KMS-11 (cell line): ENCODE data around the gene TMEM200A.

ENCODE experiments used
- H2AFZ ChIP-seq: fragments of 200-600 bp; sonication (generic); 2 replicates; pipeline ENCODE4 v1.6.1; 2016; ENCODE audit warnings: antibody characterized with exemption, mixed run types, low read depth
- H3K27ac ChIP-seq: fragments of 200-600 bp; sonication (generic); 2 replicates; pipeline ENCODE4 v1.6.1; 2016; ENCODE audit warnings: mild to moderate bottlenecking, mixed run types
- H3K27me3 ChIP-seq: fragments of 200-600 bp; sonication (generic); 2 replicates; pipeline ENCODE4 v1.6.1; 2017; ENCODE audit warnings: mild to moderate bottlenecking, low read depth, mixed run types, moderate library complexity; ENCODE audit not compliant: insufficient read depth
- H3K36me3 ChIP-seq: fragments of 200-600 bp; sonication (generic); 2 replicates; pipeline ENCODE4 v1.6.1; 2017; ENCODE audit warnings: mild to moderate bottlenecking, mixed run types; ENCODE audit not compliant: insufficient read depth
- H3K4me1 ChIP-seq: fragments of 200-600 bp; sonication (generic); 2 replicates; pipeline ENCODE4 v1.6.1; 2016; ENCODE audit warnings: mild to moderate bottlenecking, low read depth, mixed run types; ENCODE audit not compliant: poor library complexity, severe bottlenecking
- H3K4me2 ChIP-seq: fragments of 200-600 bp; sonication (generic); 2 replicates; pipeline ENCODE4 v1.7.0; 2016; ENCODE audit warnings: mild to moderate bottlenecking, mixed run types
- H3K4me3 ChIP-seq: fragments of 200-600 bp; sonication (generic); IDR thresholded peaks from 2 replicates; pipeline ENCODE4 v1.6.1; 2017; ENCODE audit warnings: low read depth, low read length, mixed read lengths; ENCODE audit not compliant: insufficient read depth
- H3K79me2 ChIP-seq: fragments of 200-600 bp; sonication (generic); 2 replicates; pipeline ENCODE4 v1.6.1; 2016; ENCODE audit warnings: low read depth, mixed run types; ENCODE audit not compliant: insufficient read depth
- H3K9ac ChIP-seq: fragments of 200-600 bp; sonication (generic); 2 replicates; pipeline ENCODE4 v1.6.1; 2016; ENCODE audit warnings: mild to moderate bottlenecking, mixed run types
- H4K20me1 ChIP-seq: fragments of 200-600 bp; sonication (generic); 2 replicates; pipeline ENCODE4 v1.6.1; 2016; ENCODE audit warnings: mild to moderate bottlenecking, mixed run types; ENCODE audit not compliant: insufficient read depth
- CTCF ChIP-seq: fragments of 200-600 bp; sonication (generic); conservative IDR thresholded peaks from 2 replicates; pipeline ENCODE4 v1.6.1; 2017; ENCODE audit warnings: low read depth, mild to moderate bottlenecking, antibody characterized with exemption, low read length, moderate library complexity, mixed read lengths

Gene TMEM200A

DNA sequence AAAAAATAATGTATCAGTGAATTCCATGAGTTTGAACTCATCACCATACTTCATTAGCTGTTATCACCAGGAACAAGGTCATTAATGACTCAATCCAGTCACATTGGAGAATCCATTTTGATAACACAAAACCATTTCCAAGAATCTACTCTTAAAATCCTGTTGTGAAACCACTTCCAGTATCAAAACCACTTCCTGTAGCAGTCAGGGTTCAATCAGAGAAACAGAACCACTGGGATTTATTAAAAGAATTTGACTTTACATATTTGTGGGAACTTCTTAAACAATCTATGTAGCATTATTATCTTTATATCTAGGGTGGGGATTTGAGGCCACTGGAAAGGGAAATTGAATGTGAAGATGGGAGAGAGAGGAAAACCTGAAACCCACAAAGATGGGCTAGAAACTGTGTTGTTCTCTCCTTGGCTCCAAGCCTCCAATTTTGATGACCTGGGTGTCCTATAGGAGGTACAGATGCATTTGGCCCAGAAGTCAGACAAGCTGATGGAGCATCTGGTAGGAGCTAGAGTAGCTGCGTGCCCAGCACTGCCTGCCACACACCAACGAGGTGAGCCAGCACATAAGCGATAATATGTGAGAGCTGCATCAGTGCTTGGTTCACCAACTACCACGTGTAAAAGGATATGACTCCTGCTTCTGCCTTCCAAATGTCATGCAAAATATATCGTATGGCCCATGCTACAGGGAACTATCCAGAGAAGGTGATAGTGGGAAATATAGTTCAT lies 117.0 kb downstream of the TMEM200A start:
- Histone ChIP-seq H3K36me3 (no peaks in the 10 kb centered on the region), H3K27ac (no peak overlapping the region), H3K4me1 (no peaks in the 10 kb centered on the region), H3K9ac (no peak overlapping the region), H3K4me3 (no peak overlapping the region), H3K27me3 (no peaks in the 10 kb centered on the region), H3K4me2 (no peak overlapping the region), H3K79me2 (no peaks in the 10 kb centered on the region), H2AFZ (no peak overlapping the region), H4K20me1 (no peaks in the 10 kb centered on the region)
- no peak for TF ChIP-seq CTCF

DNA sequence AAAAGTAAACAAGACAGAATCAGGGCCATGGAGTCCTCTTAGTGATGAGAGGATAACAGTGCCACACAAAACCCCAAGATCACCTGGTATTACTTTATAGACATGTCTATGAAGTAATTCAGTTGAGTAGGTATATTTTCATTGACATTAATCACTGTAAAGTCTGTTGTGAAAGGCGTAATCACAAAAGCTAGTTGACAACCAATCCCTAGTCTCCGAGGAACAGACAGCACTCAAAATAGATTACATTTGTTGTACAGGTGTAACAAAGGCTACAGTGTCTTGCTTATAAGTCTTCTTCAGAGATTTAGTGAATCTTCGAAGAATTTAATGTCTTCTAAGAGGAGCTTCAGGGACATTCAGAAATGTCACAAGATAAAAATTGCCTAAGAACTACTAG lies 120.1 kb downstream of the TMEM200A start:
- H3K27me3 ChIP-seq = no peaks in the 10 kb centered on the region
- H4K20me1 ChIP-seq = no peaks in the 10 kb centered on the region
- no peak overlapping the region for H3K4me3 ChIP-seq
- no peak overlapping the region for H3K27ac ChIP-seq
- H3K36me3 ChIP-seq = no peaks in the 10 kb centered on the region
- H3K9ac ChIP-seq = no peak overlapping the region
- no peak overlapping the region for H3K4me2 ChIP-seq
- no peak for TF ChIP-seq CTCF
- no peak overlapping the region for H2AFZ ChIP-seq
- no peaks in the 10 kb centered on the region for H3K79me2 ChIP-seq
- no peaks in the 10 kb centered on the region for H3K4me1 ChIP-seq

- no peaks in the 10 kb centered on the region for H4K20me1 ChIP-seq
- H3K27ac ChIP-seq = no peak overlapping the region
- no peak overlapping the region for H3K9ac ChIP-seq
Measured at GRCh38 chr6:130486417-130486816, 120.6 kb downstream of the TMEM200A start.

GRCh38 chr6:130489514-130489913 lies 123.7 kb downstream of the TMEM200A start:
- no peak for TF ChIP-seq CTCF
- Histone ChIP-seq H3K4me3 (no peak overlapping the region), H3K4me1 (no peaks in the 10 kb centered on the region), H2AFZ (no peak overlapping the region), H4K20me1 (no peaks in the 10 kb centered on the region), H3K9ac (no peak overlapping the region), H3K4me2 (no peak overlapping the region), H3K36me3 (no peaks in the 10 kb centered on the region), H3K79me2 (no peaks in the 10 kb centered on the region), H3K27me3 (no peaks in the 10 kb centered on the region), H3K27ac (no peak overlapping the region)

More at GRCh38 chr6:130486417-130486816, 120.6 kb downstream of the TMEM200A start:
- Histone ChIP-seq H3K79me2 (no peaks in the 10 kb centered on the region), H3K4me2 (no peak overlapping the region), H3K4me1 (no peaks in the 10 kb centered on the region), H3K27me3 (no peaks in the 10 kb centered on the region), H3K4me3 (no peak overlapping the region), H3K36me3 (no peaks in the 10 kb centered on the region), H2AFZ (no peak overlapping the region)
- no peak for TF ChIP-seq CTCF
